ENCODE data around the gene MAML2. TPM values are rescaled to one million over a fixed set of nuclear protein-coding genes. Genes with fewer than 3 reads are reported as not detected.

MAML2 gene
- total RNA-seq, 3 donors from 2014 or later: 45.6 to 82.8 (median 68.2) TPM

DNA sequence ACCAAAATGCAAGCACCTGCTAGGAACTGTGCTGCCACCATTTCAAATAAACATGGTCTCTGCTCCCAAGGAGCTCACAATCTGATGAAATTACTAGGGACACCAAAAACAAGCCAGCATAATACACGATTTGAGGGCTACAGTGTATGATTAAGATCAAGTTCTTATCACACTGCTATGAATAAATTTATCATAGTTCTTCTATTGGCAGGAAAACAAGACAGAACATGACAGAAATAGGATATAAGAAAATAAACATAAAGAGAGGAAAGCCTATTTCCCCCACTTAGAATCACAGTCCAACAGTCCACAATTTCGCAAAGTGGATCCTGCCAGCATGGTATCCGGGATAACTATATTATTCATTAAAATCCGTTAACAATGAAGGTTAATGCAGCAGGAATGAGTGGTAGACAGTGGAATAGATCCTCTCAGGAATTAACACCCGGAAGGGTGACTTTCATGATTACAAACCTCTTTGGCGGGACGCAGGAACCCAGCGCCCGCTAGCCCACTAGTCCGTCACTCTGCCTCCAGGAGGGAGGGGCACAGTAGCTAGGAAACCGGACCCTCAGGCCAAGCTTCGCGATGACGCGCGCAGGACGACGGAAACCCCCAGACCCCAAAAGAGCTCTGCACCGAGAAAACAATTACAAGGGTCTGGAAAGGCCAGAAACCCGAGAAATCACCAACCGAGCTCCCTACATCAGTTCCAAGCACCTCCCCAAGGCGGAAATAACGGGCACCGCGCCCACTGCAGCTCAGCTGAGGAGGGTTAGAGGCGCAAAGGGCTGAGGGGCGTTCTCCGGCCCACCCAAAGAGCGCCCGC lies 46.1 kb upstream of the MAML2 start:
- peak in 1 of 2 donors; percentile 17 for DNase-seq (ENCODE audit: low spot score in 2 of 2)
- intact Hi-C loops (cut with DNase I; ENCODE audit: low total_unique reads): no loop called here
- TF ChIP-seq POLR2A (IDR thresholded peaks at IDR 0.05) (no peak), POLR2AphosphoS5 (IDR thresholded peaks at IDR 0.05) (no peak)
- TF ChIP-seq, protein P1, sequence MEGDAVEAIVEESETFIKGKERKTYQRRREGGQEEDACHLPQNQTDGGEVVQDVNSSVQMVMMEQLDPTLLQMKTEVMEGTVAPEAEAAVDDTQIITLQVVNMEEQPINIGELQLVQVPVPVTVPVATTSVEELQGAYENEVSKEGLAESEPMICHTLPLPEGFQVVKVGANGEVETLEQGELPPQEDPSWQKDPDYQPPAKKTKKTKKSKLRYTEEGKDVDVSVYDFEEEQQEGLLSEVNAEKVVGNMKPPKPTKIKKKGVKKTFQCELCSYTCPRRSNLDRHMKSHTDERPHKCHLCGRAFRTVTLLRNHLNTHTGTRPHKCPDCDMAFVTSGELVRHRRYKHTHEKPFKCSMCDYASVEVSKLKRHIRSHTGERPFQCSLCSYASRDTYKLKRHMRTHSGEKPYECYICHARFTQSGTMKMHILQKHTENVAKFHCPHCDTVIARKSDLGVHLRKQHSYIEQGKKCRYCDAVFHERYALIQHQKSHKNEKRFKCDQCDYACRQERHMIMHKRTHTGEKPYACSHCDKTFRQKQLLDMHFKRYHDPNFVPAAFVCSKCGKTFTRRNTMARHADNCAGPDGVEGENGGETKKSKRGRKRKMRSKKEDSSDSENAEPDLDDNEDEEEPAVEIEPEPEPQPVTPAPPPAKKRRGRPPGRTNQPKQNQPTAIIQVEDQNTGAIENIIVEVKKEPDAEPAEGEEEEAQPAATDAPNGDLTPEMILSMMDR (IDR thresholded peaks at IDR 0.05): no peak
- no peaks in the 10 kb centered on the region for H3K36me3 ChIP-seq
- H3K4me3 ChIP-seq: peak overlapping the region; percentile 86 to 97 (median 88)
- peak overlapping the region; percentile 92 to 94 for H3K27ac ChIP-seq
- H3K9me3 ChIP-seq: no peaks in the 10 kb centered on the region
- no peaks in the 10 kb centered on the region for H3K27me3 ChIP-seq
- peaks cover 0 to 12% of the 10 kb centered on the region in 2 donors for H3K4me1 ChIP-seq

DNA sequence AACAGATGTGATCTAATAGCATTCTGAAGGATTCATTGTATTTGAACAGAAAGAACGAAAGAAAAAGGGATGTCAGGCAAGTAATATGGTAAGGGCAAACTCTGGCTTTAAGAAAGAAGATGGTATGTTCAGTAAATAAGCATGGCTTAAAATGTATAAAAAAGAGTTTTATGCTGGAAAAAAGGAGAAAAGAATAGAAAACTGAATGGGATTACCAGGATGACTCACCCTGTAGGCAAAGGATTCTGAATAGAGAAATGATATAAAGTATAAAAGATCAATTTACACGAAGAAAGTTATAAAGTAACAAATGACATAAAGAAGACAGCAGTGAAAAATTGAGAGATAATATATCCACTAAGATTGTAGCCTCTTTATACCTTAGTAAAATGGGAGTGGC lies 42.2 kb upstream of the MAML2 start:
- peaks cover 0 to 12% of the 10 kb centered on the region in 2 donors for H3K4me1 ChIP-seq
- DNase-seq (ENCODE audit: low spot score in 2 of 2): no peak
- intact Hi-C loops (cut with DNase I; ENCODE audit: low total_unique reads): no loop called here
- no peaks in the 10 kb centered on the region for H3K9me3 ChIP-seq
- no peaks in the 10 kb centered on the region for H3K36me3 ChIP-seq
- H3K27me3 ChIP-seq: no peaks in the 10 kb centered on the region
- H3K4me3 ChIP-seq: no peak overlapping the region
- H3K27ac ChIP-seq: no peak overlapping the region
- TF ChIP-seq, protein P1 (IDR thresholded peaks at IDR 0.05): no peak

DNA sequence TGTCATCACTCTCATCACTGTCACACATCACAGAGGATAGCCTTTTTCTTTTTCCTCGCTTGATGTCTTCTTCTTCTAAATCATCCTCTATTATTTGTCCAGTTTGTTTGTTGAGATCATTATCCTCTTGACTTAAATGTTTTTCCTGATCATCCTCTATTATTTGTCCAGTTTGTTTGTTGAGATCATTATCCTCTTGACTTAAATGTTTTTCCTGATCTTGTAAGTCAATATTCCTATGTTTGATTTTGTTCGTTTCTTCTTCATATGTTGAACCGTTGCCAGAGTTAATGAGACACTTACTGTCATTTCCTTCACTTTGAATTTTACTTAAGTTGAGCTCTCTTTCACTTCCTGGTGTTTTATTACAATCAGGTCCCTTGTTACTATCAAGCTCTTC lies 41.2 kb upstream of the MAML2 start:
- H3K36me3 ChIP-seq: no peaks in the 10 kb centered on the region
- intact Hi-C loops (cut with DNase I; ENCODE audit: low total_unique reads): no loop called here
- H3K27ac ChIP-seq: no peak overlapping the region
- H3K4me1 ChIP-seq: peaks cover 0 to 12% of the 10 kb centered on the region in 2 donors
- DNase-seq (ENCODE audit: low spot score in 2 of 2): no peak
- H3K9me3 ChIP-seq: no peaks in the 10 kb centered on the region
- TF ChIP-seq POLR2A (IDR thresholded peaks at IDR 0.05) (no peak), POLR2AphosphoS5 (IDR thresholded peaks at IDR 0.05) (no peak)
- TF ChIP-seq, protein P1 (IDR thresholded peaks at IDR 0.05): no peak
- no peak overlapping the region for H3K4me3 ChIP-seq
- no peaks in the 10 kb centered on the region for H3K27me3 ChIP-seq

DNA sequence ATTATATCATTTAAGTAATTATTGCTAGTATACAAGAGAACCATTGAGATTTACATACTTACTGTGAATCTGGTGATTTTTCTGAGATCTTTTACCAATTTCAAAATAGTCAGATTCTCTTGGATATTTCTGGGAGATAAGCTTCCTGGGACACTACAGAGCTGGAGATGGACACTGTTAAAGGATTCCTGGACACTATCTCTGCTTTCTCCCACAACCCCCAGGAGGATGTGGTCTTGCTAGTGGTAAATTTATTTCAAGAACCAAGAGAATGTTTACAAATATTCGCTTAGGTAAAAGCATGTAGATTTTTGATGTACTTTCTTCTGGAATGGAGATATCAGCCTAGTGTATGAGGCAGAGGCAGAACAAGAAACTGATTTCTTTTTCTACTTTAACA lies 33.8 kb upstream of the MAML2 start:
- Histone ChIP-seq H3K27ac (no peak overlapping the region), H3K4me1 (no peaks in the 10 kb centered on the region), H3K27me3 (no peaks in the 10 kb centered on the region), H3K36me3 (peaks cover 3% of the 10 kb centered on the region), H3K4me3 (no peak overlapping the region), H3K9me3 (no peaks in the 10 kb centered on the region)
- no peak for DNase-seq (ENCODE audit: low spot score in 2 of 2)
- intact Hi-C loops (cut with DNase I; ENCODE audit: low total_unique reads): no loop called here
- TF ChIP-seq, protein P1 (IDR thresholded peaks at IDR 0.05): no peak
- no peak for TF ChIP-seq POLR2AphosphoS5 (IDR thresholded peaks at IDR 0.05)
- no peak for TF ChIP-seq POLR2A (IDR thresholded peaks at IDR 0.05)

DNA sequence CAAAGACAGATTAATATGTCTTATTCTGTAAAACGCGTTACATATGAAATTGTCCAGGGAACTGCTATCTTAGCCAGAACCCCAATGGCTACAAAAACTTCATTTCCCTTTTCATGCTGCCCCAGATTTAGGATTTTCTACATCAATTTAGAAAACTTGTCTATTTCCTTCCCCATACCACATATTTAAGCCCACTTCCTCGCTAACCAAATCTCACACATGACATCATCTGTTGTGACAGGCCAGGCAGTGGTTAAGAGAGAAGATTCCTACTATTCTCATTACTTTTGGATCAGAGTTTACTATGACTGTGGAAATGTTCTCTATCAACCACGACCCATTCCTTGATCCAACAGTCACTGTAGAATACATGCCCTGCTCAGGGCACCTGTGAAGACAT lies 30.8 kb upstream of the MAML2 start:
- intact Hi-C loops (cut with DNase I; ENCODE audit: low total_unique reads): no loop called here
- no peak for DNase-seq (ENCODE audit: low spot score in 2 of 2)
- H3K9me3 ChIP-seq: no peaks in the 10 kb centered on the region

More for the DNA sequence above, 30.8 kb upstream of the MAML2 start:
- TF ChIP-seq POLR2AphosphoS5 (IDR thresholded peaks at IDR 0.05) (no peak), POLR2A (IDR thresholded peaks at IDR 0.05) (no peak)
- TF ChIP-seq, protein P1 (IDR thresholded peaks at IDR 0.05): no peak
- no peak overlapping the region for H3K4me3 ChIP-seq
- no peaks in the 10 kb centered on the region for H3K4me1 ChIP-seq
- no peaks in the 10 kb centered on the region for H3K27me3 ChIP-seq
- H3K27ac ChIP-seq: no peak overlapping the region
- peaks cover 4% of the 10 kb centered on the region for H3K36me3 ChIP-seq
